AG04450 (cell line): ENCODE results near the gene CHCHD6. TPM values are rescaled to one million over a fixed set of nuclear protein-coding genes. Genes with fewer than 3 reads are reported as not detected.

ENCODE experiments used
- CTCF ChIA-PET: fragments of 300-600, 350-600 bp; formaldehyde crosslinking; extraction: SDS; loops from one replicate; lab custom pipeline; 2022; ENCODE audit warnings: antibody characterized with exemption, inconsistent platforms; lab: Charles Lee
- POLR2A ChIA-PET: fragments of 350-600 bp; formaldehyde crosslinking; extraction: SDS; loops from one replicate; lab custom pipeline; 2021; ENCODE audit warnings: antibody characterized with exemption, inconsistent platforms; lab: Yijun Ruan, JAX
- DNase-seq: peaks from one replicate; pipeline ENCODE4 v3.0.0-alpha.2; 2011; ENCODE audit warnings: low read depth, low spot score
- H3K27ac ChIP-seq: one replicate; pipeline ENCODE4 v1.5.1; 2012; ENCODE audit warnings: low read depth, low read length, control low read depth
- H3K27me3 ChIP-seq: one replicate; pipeline ENCODE4 v1.6.0; 2012; ENCODE audit warnings: low read length; ENCODE audit not compliant: control insufficient read depth, insufficient read depth
- H3K4me3 ChIP-seq: 2 replicates; pipeline ENCODE4 v1.5.1; 2011; ENCODE audit warnings: mild to moderate bottlenecking, low read depth, low read length, control low read depth
- H3K9me3 ChIP-seq: 2 replicates; pipeline ENCODE4 v1.5.1; 2012; ENCODE audit warnings: low read length; ENCODE audit not compliant: control insufficient read depth, insufficient read depth
- polyA plus RNA-seq: library from polyadenylated mRNA; depleted of rRNA; stranded (reverse); fragments of >200 nt; gene quantifications from 2 replicates; pipeline ENCODE4 v1.2.3, GENCODE V29; 2011
- TF ChIP-seq, protein P1 (sequence below): IDR thresholded peaks from 2 replicates; pipeline ENCODE4 v1.5.1; 2011; ENCODE audit warnings: low read depth, low read length, control low read depth, inconsistent platforms

The CHCHD6 gene
- polyA plus RNA-seq, 1 experiment: 14.0 TPM

GRCh38 chr3:126976906-126977305, 272.9 kb downstream of the CHCHD6 start:
- ChIA-PET POLR2A (no interaction called here), CTCF (no interaction called here)
- H3K27ac ChIP-seq: no peak overlapping the region
- TF ChIP-seq, protein P1, sequence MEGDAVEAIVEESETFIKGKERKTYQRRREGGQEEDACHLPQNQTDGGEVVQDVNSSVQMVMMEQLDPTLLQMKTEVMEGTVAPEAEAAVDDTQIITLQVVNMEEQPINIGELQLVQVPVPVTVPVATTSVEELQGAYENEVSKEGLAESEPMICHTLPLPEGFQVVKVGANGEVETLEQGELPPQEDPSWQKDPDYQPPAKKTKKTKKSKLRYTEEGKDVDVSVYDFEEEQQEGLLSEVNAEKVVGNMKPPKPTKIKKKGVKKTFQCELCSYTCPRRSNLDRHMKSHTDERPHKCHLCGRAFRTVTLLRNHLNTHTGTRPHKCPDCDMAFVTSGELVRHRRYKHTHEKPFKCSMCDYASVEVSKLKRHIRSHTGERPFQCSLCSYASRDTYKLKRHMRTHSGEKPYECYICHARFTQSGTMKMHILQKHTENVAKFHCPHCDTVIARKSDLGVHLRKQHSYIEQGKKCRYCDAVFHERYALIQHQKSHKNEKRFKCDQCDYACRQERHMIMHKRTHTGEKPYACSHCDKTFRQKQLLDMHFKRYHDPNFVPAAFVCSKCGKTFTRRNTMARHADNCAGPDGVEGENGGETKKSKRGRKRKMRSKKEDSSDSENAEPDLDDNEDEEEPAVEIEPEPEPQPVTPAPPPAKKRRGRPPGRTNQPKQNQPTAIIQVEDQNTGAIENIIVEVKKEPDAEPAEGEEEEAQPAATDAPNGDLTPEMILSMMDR: no peak
- H3K9me3 ChIP-seq: peaks cover 11% of the 10 kb centered on the region
- H3K27me3 ChIP-seq: peaks cover 13% of the 10 kb centered on the region
- no peak for DNase-seq
- no peak overlapping the region for H3K4me3 ChIP-seq

DNA sequence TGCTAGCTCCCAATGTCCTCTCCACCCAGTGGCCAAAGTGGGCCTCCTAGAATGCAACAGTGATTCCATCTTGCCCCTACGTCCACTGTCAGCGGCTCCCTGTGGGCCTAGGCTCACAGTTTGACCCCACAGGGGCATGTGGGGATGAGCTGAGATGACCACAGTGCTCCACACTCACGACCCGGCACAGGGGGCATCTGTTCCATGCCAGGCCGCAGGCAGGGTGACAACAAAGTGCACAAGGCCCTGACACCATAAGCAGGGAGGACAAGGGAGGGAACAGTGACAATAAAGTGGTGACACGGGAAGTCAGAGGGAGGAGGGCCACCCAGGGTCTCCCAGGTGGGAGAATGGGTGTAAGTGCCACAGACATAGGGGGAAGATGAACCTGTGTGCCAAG, 273.8 kb downstream of the CHCHD6 start:
- TF ChIP-seq, protein P1: no peak
- H3K4me3 ChIP-seq: no peak overlapping the region
- ChIA-PET POLR2A (no interaction called here), CTCF (interaction anchor here (0.7 kb wide), 1 partner anchor 226 kb away, joined by 4 read pairs; no protein-coding TSS in a partner anchor)
- peaks cover 13% of the 10 kb centered on the region for H3K27me3 ChIP-seq
- H3K9me3 ChIP-seq: peaks cover 11% of the 10 kb centered on the region
- H3K27ac ChIP-seq: no peak overlapping the region
- no peak for DNase-seq

- H3K27me3 ChIP-seq: peaks cover 13% of the 10 kb centered on the region
- no peak overlapping the region for H3K4me3 ChIP-seq
- peaks cover 11% of the 10 kb centered on the region for H3K9me3 ChIP-seq
- ChIA-PET CTCF (interaction anchor here (1.2 kb wide), 1 partner anchor 225 kb away, joined by 3 read pairs; no protein-coding TSS in a partner anchor), POLR2A (no interaction called here)
- no peak for DNase-seq
- TF ChIP-seq, protein P1: no peak
- H3K27ac ChIP-seq: no peak overlapping the region
Observed at GRCh38 chr3:126978291-126978690, 274.3 kb downstream of the CHCHD6 start.

GRCh38 chr3:126979046-126979628, 275.1 kb downstream of the CHCHD6 start:
- POLR2A ChIA-PET: no interaction called here
- TF ChIP-seq, protein P1: no peak
- no peak for DNase-seq
- CTCF ChIA-PET: interaction anchor here (0.9 to 1.2 kb wide), 2 partner anchors 226 to 227 kb away, joined by 3 read pairs; no protein-coding TSS in a partner anchor
- Histone ChIP-seq H3K27ac (no peak overlapping the region), H3K27me3 (peaks cover 13% of the 10 kb centered on the region), H3K9me3 (peaks cover 4% of the 10 kb centered on the region; the same call in 1 of the 2 replicates), H3K4me3 (no peak overlapping the region)

- POLR2A ChIA-PET: no interaction called here
- CTCF ChIA-PET: interaction anchor here (1.1 to 3.1 kb wide), 5 partner anchors 9 to 233 kb away, joined by 3 to 37 read pairs (median 4); no protein-coding TSS in a partner anchor
- TF ChIP-seq, protein P1: no peak
Observed at GRCh38 chr3:126980266-126980811, 276.3 kb downstream of the CHCHD6 start.

More at GRCh38 chr3:126980266-126980811, 276.3 kb downstream of the CHCHD6 start:
- Histone ChIP-seq H3K27me3 (peaks cover 9% of the 10 kb centered on the region), H3K9me3 (peaks cover 4% of the 10 kb centered on the region; the same call in 1 of the 2 replicates), H3K27ac (no peak overlapping the region), H3K4me3 (no peak overlapping the region)
- no peak for DNase-seq
